Right atrium auricular region (tissue), 2 donors: Measurements from ENCODE around the gene OPTN. TPM values are rescaled to one million over a fixed set of nuclear protein-coding genes. Genes with fewer than 3 reads are reported as not detected.
"Not testable (repeated sequence)": the region's sequence is repeated elsewhere in the genome, so short reads cannot be mapped to it uniquely, and the experiment has no call there.

Source experiments
- DNase-seq: peaks from one replicate; pipeline ENCODE4 v3.0.0-alpha.2; 2019; ENCODE audit warnings: low spot score
- H3K27ac ChIP-seq, 2 donors: fragments of 200-600 bp; sonication (generic); 1 replicate in 1 of 2; 2 replicates in 1 of 2; pipeline ENCODE4 v1.5.1; 2016 to 2019
- H3K27me3 ChIP-seq, 2 donors: fragments of 200-600 bp; sonication (generic); one replicate each; pipeline versions ENCODE4 v1.5.1 to v1.6.0; 2017 to 2019
- H3K36me3 ChIP-seq: fragments of 200-600 bp; sonication (generic); one replicate; pipeline ENCODE4 v1.5.1; 2016
- H3K4me1 ChIP-seq, 2 donors: fragments of 200-600 bp; sonication (generic); one replicate each; pipeline versions ENCODE4 v1.5.1 to v1.6.0; 2017 to 2019
- H3K4me3 ChIP-seq, 2 donors: fragments of 200-600 bp; sonication (generic); 1 replicate in 1 of 2; 2 replicates in 1 of 2; pipeline ENCODE4 v1.5.1; 2017 to 2019; ENCODE audit warnings: mild to moderate bottlenecking in 1 of 2, moderate library complexity in 1 of 2
- H3K9me3 ChIP-seq, 2 donors: fragments of 200-600 bp; sonication (generic); one replicate each; pipeline ENCODE4 v1.5.1; 2019
- total RNA-seq, 2 donors: library from RNA; depleted of rRNA; stranded (reverse); fragments of >200 nt; gene quantifications; one replicate each; pipeline ENCODE4 v1.1.0, GENCODE V29; 2016
- TF ChIP-seq, protein P1 (sequence below), 2 donors: fragments of 200-600 bp; sonication (generic); IDR thresholded peaks; one replicate each; pipeline ENCODE4 v1.5.1; 2019; ENCODE audit warnings: antibody characterized with exemption in 2 of 2

Gene OPTN
- total RNA-seq, 2 donors from 2014 or later = 67.9 to 82.7 TPM

GRCh38 chr10:13092291-13093102, 7.5 kb upstream of the OPTN start:
- TF ChIP-seq, protein P1, sequence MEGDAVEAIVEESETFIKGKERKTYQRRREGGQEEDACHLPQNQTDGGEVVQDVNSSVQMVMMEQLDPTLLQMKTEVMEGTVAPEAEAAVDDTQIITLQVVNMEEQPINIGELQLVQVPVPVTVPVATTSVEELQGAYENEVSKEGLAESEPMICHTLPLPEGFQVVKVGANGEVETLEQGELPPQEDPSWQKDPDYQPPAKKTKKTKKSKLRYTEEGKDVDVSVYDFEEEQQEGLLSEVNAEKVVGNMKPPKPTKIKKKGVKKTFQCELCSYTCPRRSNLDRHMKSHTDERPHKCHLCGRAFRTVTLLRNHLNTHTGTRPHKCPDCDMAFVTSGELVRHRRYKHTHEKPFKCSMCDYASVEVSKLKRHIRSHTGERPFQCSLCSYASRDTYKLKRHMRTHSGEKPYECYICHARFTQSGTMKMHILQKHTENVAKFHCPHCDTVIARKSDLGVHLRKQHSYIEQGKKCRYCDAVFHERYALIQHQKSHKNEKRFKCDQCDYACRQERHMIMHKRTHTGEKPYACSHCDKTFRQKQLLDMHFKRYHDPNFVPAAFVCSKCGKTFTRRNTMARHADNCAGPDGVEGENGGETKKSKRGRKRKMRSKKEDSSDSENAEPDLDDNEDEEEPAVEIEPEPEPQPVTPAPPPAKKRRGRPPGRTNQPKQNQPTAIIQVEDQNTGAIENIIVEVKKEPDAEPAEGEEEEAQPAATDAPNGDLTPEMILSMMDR (IDR thresholded peaks at IDR 0.05) = no peak
- Histone ChIP-seq H3K27me3 (no peaks in the 10 kb centered on the region), H3K27ac (peak overlapping the region in 1 of 2 donors; percentile 0), H3K4me1 (peaks cover 0 to 11% of the 10 kb centered on the region in 2 donors), H3K4me3 (no peak overlapping the region), H3K36me3 (no peaks in the 10 kb centered on the region), H3K9me3 (no peaks in the 10 kb centered on the region)
- DNase-seq = no peak

- not testable (repeated sequence) for H3K27ac ChIP-seq, H3K4me3 ChIP-seq, H3K27me3 ChIP-seq, DNase-seq, H3K9me3 ChIP-seq, H3K36me3 ChIP-seq
- peaks cover 0 to 14% of the 10 kb centered on the region in 2 donors for H3K4me1 ChIP-seq
Observed at GRCh38 chr10:13094082-13094481, 5.9 kb upstream of the OPTN start.

GRCh38 chr10:13095094-13095493, 4.9 kb upstream of the OPTN start:
- no peak for DNase-seq
- Histone ChIP-seq H3K27ac (no peak overlapping the region), H3K36me3 (no peaks in the 10 kb centered on the region), H3K27me3 (no peaks in the 10 kb centered on the region), H3K4me1 (peaks cover 0 to 18% of the 10 kb centered on the region in 2 donors), H3K4me3 (no peak overlapping the region), H3K9me3 (no peaks in the 10 kb centered on the region)
- TF ChIP-seq, protein P1 (IDR thresholded peaks at IDR 0.05) = no peak

- no peaks in the 10 kb centered on the region for H3K36me3 ChIP-seq
- no peak overlapping the region for H3K4me3 ChIP-seq
- TF ChIP-seq, protein P1 (IDR thresholded peaks at IDR 0.05) = no peak
- no peak for DNase-seq
- no peak overlapping the region for H3K27ac ChIP-seq
- no peaks in the 10 kb centered on the region for H3K9me3 ChIP-seq
- H3K27me3 ChIP-seq = no peaks in the 10 kb centered on the region
- peaks cover 0 to 20% of the 10 kb centered on the region in 2 donors for H3K4me1 ChIP-seq
Observed at GRCh38 chr10:13095929-13096328, 4.0 kb upstream of the OPTN start.

DNA sequence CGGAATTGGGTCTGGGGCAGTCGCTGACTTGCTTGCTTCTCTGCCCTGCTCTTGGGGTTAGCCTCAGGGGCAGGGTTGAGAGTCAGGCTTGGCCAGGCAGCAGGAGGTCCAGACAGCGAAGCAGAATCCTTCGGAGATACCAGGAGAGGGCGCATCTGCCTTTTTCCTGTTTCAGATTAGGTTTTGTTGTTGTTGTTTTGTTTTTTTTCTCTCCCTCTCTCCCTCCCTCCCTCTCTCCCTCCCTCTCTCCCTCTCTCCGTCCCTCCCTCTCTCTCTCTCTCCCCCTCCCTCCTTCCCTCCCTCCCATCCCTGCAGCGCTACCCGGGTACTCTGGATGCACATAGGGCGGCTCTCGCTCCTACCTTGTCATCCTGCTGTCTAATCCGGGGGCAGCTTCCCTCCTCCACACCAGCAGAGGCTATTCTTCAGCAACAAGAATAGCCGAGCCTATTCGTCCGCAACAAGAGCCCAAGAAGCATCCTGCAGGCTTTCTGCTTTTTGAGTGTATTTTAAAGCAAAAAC, 758 bp upstream of the OPTN start:
- Histone ChIP-seq H3K9me3 (no peaks in the 10 kb centered on the region), H3K27me3 (no peaks in the 10 kb centered on the region), H3K36me3 (no peaks in the 10 kb centered on the region), H3K4me3 (peak overlapping the region; percentile 86 to 99), H3K4me1 (peaks cover 0 to 31% of the 10 kb centered on the region in 2 donors), H3K27ac (peak overlapping the region; percentile 98 to 100)
- TF ChIP-seq, protein P1 (IDR thresholded peaks at IDR 0.05) = no peak
- DNase-seq = no peak
